HepG2 (cell line): ENCODE data around the gene CELF4. TPM values are rescaled to one million over a fixed set of nuclear protein-coding genes. Genes with fewer than 3 reads are reported as not detected.

ENCODE experiments used
- ATAC-seq: fragments of 200-7000 bp; cut with Tn5 transposase; 3 replicates; pipeline ENCODE4 v1.9.1; 2020; ENCODE audit warnings: mild to moderate bottlenecking, moderate library complexity
- BruUV-seq: library from RNA; stranded (reverse); fragments of 400-500 nt; replicated peaks from 2 replicates; lab custom pipeline; 2021; lab: Mats Ljungman, UMichigan
- CTCF ChIA-PET: fragments of 300-600 bp; formaldehyde crosslinking; extraction: SDS; loops from one replicate; lab custom pipeline; 2021; ENCODE audit warnings: low total read pairs, inconsistent platforms, low intra/inter-chr PET ratio; lab: Yijun Ruan, JAX
- POLR2A ChIA-PET: fragments of 350-600 bp; sonication (Branson Sonifier 250); formaldehyde crosslinking; loops from one replicate; lab custom pipeline; 2020; ENCODE audit warnings: antibody characterized with exemption, inconsistent platforms; lab: Yijun Ruan, JAX
- DNase-seq: peaks from one replicate; pipeline ENCODE4 v3.0.0-alpha.2; 2015; ENCODE audit warnings: low spot score
- FAIRE-seq: peaks from 3 replicates; lab custom pipeline; 2011; peaks lifted over from hg19 to GRCh38; lab: Jason Lieb, UNC
- H2AFZ ChIP-seq: one replicate; pipeline ENCODE4 v1.6.1; 2011; ENCODE audit warnings: low read length, inconsistent platforms
- H3K27ac ChIP-seq: fragments of 300-600 bp; 3 replicates; pipeline ENCODE4 v1.8.0; 2011; ENCODE audit warnings: mixed run types, mild to moderate bottlenecking, mixed read lengths, low read length, inconsistent platforms; ENCODE audit not compliant: insufficient read depth; ENCODE audit errors: extremely low read length
- H3K27me3 ChIP-seq, 2 experiments: fragments of 200-600 bp in 1 of 2; 2 replicates in 1 of 2; 3 replicates in 1 of 2; pipeline versions ENCODE4 v1.6.0 to v1.8.0; 2011; ENCODE audit warnings: low read length in 2 of 2, mild to moderate bottlenecking in 2 of 2, moderate library complexity in 2 of 2, inconsistent platforms in 1 of 2; ENCODE audit not compliant: insufficient read depth in 2 of 2, control insufficient read depth in 1 of 2
- H3K36me3 ChIP-seq, 2 experiments: fragments of 200-600 bp in 1 of 2; replicated peaks in 1 of 2; 2 replicates in 1 of 2; 3 replicates in 1 of 2; pipeline versions ENCODE4 v1.5.1 to v1.8.0; 2011; ENCODE audit warnings: low read length in 2 of 2, inconsistent platforms in 1 of 2; ENCODE audit not compliant: insufficient read depth in 2 of 2, control insufficient read depth in 1 of 2
- H3K4me1 ChIP-seq: 2 replicates; pipeline ENCODE4 v1.5.1; 2012; ENCODE audit warnings: low read length, inconsistent platforms; ENCODE audit not compliant: insufficient read depth
- H3K4me2 ChIP-seq: 2 replicates; pipeline ENCODE4 v1.6.0; 2011; ENCODE audit warnings: low read depth, low read length, inconsistent platforms
- H3K4me3 ChIP-seq, 3 experiments: fragments of 200-600 bp in 1 of 3; sonication (generic), shearing (Covaris generic) in 1 of 3; replicated peaks in 1 of 3; 2 replicates each; pipeline ENCODE4 v1.5.1; 2011 to 2016; ENCODE audit warnings: low read length in 3 of 3, inconsistent platforms in 2 of 3, low read depth in 2 of 3, mild to moderate bottlenecking in 2 of 3, control low read depth in 1 of 3, mixed read lengths in 1 of 3; ENCODE audit not compliant: insufficient read depth in 1 of 3
- H3K79me2 ChIP-seq: one replicate; pipeline ENCODE4 v1.6.1; 2011; ENCODE audit warnings: low read length, inconsistent platforms; ENCODE audit not compliant: insufficient read depth
- H3K9ac ChIP-seq: 2 replicates; pipeline ENCODE4 v1.6.0; 2011; ENCODE audit warnings: mild to moderate bottlenecking, low read depth, low read length, inconsistent platforms; ENCODE audit not compliant: insufficient read depth
- H3K9me3 ChIP-seq: 2 replicates; pipeline ENCODE4 v1.5.1; 2012; ENCODE audit warnings: mild to moderate bottlenecking, low read length
- H4K20me1 ChIP-seq: 2 replicates; pipeline ENCODE4 v1.6.0; 2011; ENCODE audit warnings: inconsistent platforms, mild to moderate bottlenecking, low read length, moderate library complexity; ENCODE audit not compliant: insufficient read depth
- ATAD3A ChIP-seq: sonication (generic); formaldehyde crosslinking; IDR thresholded peaks from 2 replicates; pipeline ENCODE4 v1.4.0; 2020; ENCODE audit warnings: missing genetic modification reagents
- GATAD2A ChIP-seq: IDR thresholded peaks from 2 replicates; pipeline ENCODE4 v1.6.1; 2016
- HCFC1 ChIP-seq: fragments of 150-350 bp; IDR thresholded peaks from 2 replicates; pipeline ENCODE4 v1.6.1; 2014; ENCODE audit warnings: low read depth, low read length
- LRRFIP1 ChIP-seq: sonication (generic); formaldehyde crosslinking; conservative IDR thresholded peaks from 2 replicates; pipeline ENCODE4 v1.4.0; 2020; ENCODE audit warnings: missing genetic modification reagents
- RNF219 ChIP-seq: sonication (generic); formaldehyde crosslinking; IDR thresholded peaks from 2 replicates; pipeline ENCODE4 v1.5.0; 2020; ENCODE audit warnings: mild to moderate bottlenecking, missing genetic modification reagents
- SP4 ChIP-seq: sonication (generic); formaldehyde crosslinking; IDR thresholded peaks from 2 replicates; pipeline ENCODE4 v1.8.1; 2023; ENCODE audit warnings: mild to moderate bottlenecking, missing genetic modification reagents
- ZNF276 ChIP-seq: sonication (generic); formaldehyde crosslinking; IDR thresholded peaks from 2 replicates; pipeline ENCODE4 v1.4.0; 2020; ENCODE audit warnings: mild to moderate bottlenecking, low read depth, missing genetic modification reagents
- whole genome bisulfite sequencing: methylation state at CpG from one replicate; pipeline ENCODE4 v1.1.6; 2017; ENCODE audit warnings: low lambda C conversion rate; 5-methylcytosine and 5-hydroxymethylcytosine counted together
- in situ Hi-C: cut with HindIII; loops from 2 replicates; pipeline ENCODE4 v1.10.0; 2017; ENCODE audit warnings: low pct_unique_long_range_greater_than_20kb; ENCODE audit not compliant: extremely low pct_ligation_motif_present
- intact Hi-C: fragments of 100-400 bp; cut with micrococcal nuclease; formaldehyde crosslinking; loops from one replicate; pipeline ENCODE4 v1.10.0; 2022; ENCODE audit not compliant: unreplicated experiment
- polyA plus RNA-seq, 8 experiments: library from polyadenylated mRNA; depleted of rRNA in 3 of 8; stranded (reverse) in 7 of 8; unstranded in 1 of 8; fragments of >200 nt; fragmentation: Illumina TruSeq in 4 of 8; extraction: Trizol in 4 of 8; gene quantifications; 2 replicates each; pipeline versions ENCODE4 v1.2.1 to v1.2.3, GENCODE V29; 2011 to 2016; ENCODE audit warnings: low read depth in 4 of 8, missing spikeins in 1 of 8, mixed read lengths in 1 of 8; ENCODE audit not compliant: insufficient read depth in 1 of 8
- total RNA-seq, 5 experiments: library from RNA; depleted of rRNA; stranded (reverse); fragments of >200 nt; fragmentation: Illumina TruSeq; extraction: Trizol; gene quantifications; 2 replicates each; pipeline ENCODE4 v1.2.3, GENCODE V29; 2016; ENCODE audit warnings: low read depth in 1 of 5

CELF4 gene
- total and polyA plus RNA-seq, 2 of the 13 experiments (the other 11 are each of a cell fraction or from before 2014, with no cell fraction given), result not detected

GRCh38 chr18:37259711-37260110 lies 305.9 kb downstream of the CELF4 start:
- H2AFZ ChIP-seq, result no peak overlapping the region
- DNase-seq (no peak), ATAC-seq (no peak), FAIRE-seq (no peak)
- 0% methylated on average over 4 of the region's 5 CpGs for WGBS
- H3K9ac ChIP-seq, result no peak overlapping the region
- H3K36me3 ChIP-seq, result no peaks in the 10 kb centered on the region
- H4K20me1 ChIP-seq, result no peaks in the 10 kb centered on the region
- no peak overlapping the region for H3K4me3 ChIP-seq
- ChIA-PET POLR2A (no interaction called here), CTCF (no interaction called here)
- intact Hi-C loops (loop anchor here (5.0 kb wide), 1 partner anchor 317 kb away; no protein-coding TSS in a partner anchor), in situ Hi-C loops (no loop called here)
- no peak overlapping the region for H3K4me2 ChIP-seq
- H3K9me3 ChIP-seq, result no peaks in the 10 kb centered on the region
- TF ChIP-seq GATAD2A (CRISPR knock-in tag), result no peak
- TF ChIP-seq SP4, result no peak
- TF ChIP-seq RNF219 (CRISPR knock-in tag), result no peak
- TF ChIP-seq ZNF276, result no peak
- TF ChIP-seq ATAD3A, result no peak
- no peak for TF ChIP-seq HCFC1
- TF ChIP-seq LRRFIP1, result no peak
- no peaks in the 10 kb centered on the region for H3K79me2 ChIP-seq
- H3K27me3 ChIP-seq, result peaks cover 1 to 49% of the 10 kb centered on the region in 2 experiments
- no peak overlapping the region for H3K27ac ChIP-seq
- H3K4me1 ChIP-seq, result no peaks in the 10 kb centered on the region
- no TSS peak for BruUV-seq
